ENCODE data around the gene SCYL1.
"Not testable (repeated sequence)": the region's sequence is repeated elsewhere in the genome, so short reads cannot be mapped to it uniquely, and the experiment has no call there.

The SCYL1 gene

GRCh38 chr11:65506290-65506771, 18.6 kb upstream of the SCYL1 start:
- in situ Hi-C loops (cut with HindIII; ENCODE audit: low sequenced_read_pairs): no loop called here
- peak overlapping the region; percentile 87 for H3K4me3 ChIP-seq (ENCODE audit: low read depth, low read length)
- DNase-seq (ENCODE audit: low read depth): no peak
- TF ChIP-seq CTCF (IDR thresholded peaks at IDR 0.05; ENCODE audit: low read depth, low read length, missing control alignments): no peak

- in situ Hi-C loops (cut with HindIII; ENCODE audit: low sequenced_read_pairs): no loop called here
- no peak for TF ChIP-seq CTCF (IDR thresholded peaks at IDR 0.05; ENCODE audit: low read depth, low read length, missing control alignments)
- no peak for DNase-seq (ENCODE audit: low read depth)
- H3K4me3 ChIP-seq (ENCODE audit: low read depth, low read length): peak overlapping the region; percentile 87
Observed at GRCh38 chr11:65506772-65507505, 17.9 kb upstream of the SCYL1 start.

GRCh38 chr11:65512311-65512710, 12.6 kb upstream of the SCYL1 start:
- in situ Hi-C loops (cut with HindIII; ENCODE audit: low sequenced_read_pairs); DNase-seq (ENCODE audit: low read depth); H3K4me3 ChIP-seq (ENCODE audit: low read depth, low read length): not testable (repeated sequence)

GRCh38 chr11:65516135-65516968, 8.5 kb upstream of the SCYL1 start:
- no peak overlapping the region for H3K4me3 ChIP-seq (ENCODE audit: low read depth, low read length)
- in situ Hi-C loops (cut with HindIII; ENCODE audit: low sequenced_read_pairs): no loop called here
- no peak for TF ChIP-seq CTCF (IDR thresholded peaks at IDR 0.05; ENCODE audit: low read depth, low read length, missing control alignments)
- DNase-seq (ENCODE audit: low read depth): no peak

- DNase-seq (ENCODE audit: low read depth); H3K4me3 ChIP-seq (ENCODE audit: low read depth, low read length); in situ Hi-C loops (cut with HindIII; ENCODE audit: low sequenced_read_pairs): not testable (repeated sequence)
Observed at GRCh38 chr11:65518941-65519549, 5.8 kb upstream of the SCYL1 start.

- H3K4me3 ChIP-seq (ENCODE audit: low read depth, low read length); in situ Hi-C loops (cut with HindIII; ENCODE audit: low sequenced_read_pairs); DNase-seq (ENCODE audit: low read depth): not testable (repeated sequence)
Observed at GRCh38 chr11:65521777-65522521, 2.9 kb upstream of the SCYL1 start.

- DNase-seq (ENCODE audit: low read depth); in situ Hi-C loops (cut with HindIII; ENCODE audit: low sequenced_read_pairs); H3K4me3 ChIP-seq (ENCODE audit: low read depth, low read length): not testable (repeated sequence)
Observed at GRCh38 chr11:65522718-65523630, 1.9 kb upstream of the SCYL1 start.

- in situ Hi-C loops (cut with HindIII; ENCODE audit: low sequenced_read_pairs); H3K4me3 ChIP-seq (ENCODE audit: low read depth, low read length); DNase-seq (ENCODE audit: low read depth): not testable (repeated sequence)
Observed at GRCh38 chr11:65523631-65523968, 1.3 kb upstream of the SCYL1 start.

Measured in astrocyte of the cerebellum (primary cell).